PC-3 (cell line): ENCODE measurements around the gene NR2C2AP.

ENCODE experiments used
- CTCF ChIP-seq: fragments of 300-600 bp; sonication (generic); conservative IDR thresholded peaks from 2 replicates; pipeline ENCODE4 v1.5.1; 2017; ENCODE audit warnings: antibody characterized with exemption, low read depth, mild to moderate bottlenecking, low read length
- EZH2 ChIP-seq: fragments of 300-600 bp; sonication (generic); IDR thresholded peaks from one replicate; pipeline ENCODE4 v1.6.1; 2017; ENCODE audit warnings: antibody characterized with exemption, mild to moderate bottlenecking, low read length; ENCODE audit not compliant: unreplicated experiment
- EZH2phosphoT487 ChIP-seq: fragments of 300-600 bp; sonication (generic); IDR thresholded peaks from 2 replicates; pipeline ENCODE4 v1.6.1; 2018; ENCODE audit warnings: mild to moderate bottlenecking, antibody characterized with exemption, low read length, borderline replicate concordance

GRCh38 chr19:19193926-19194325 is 9.3 kb downstream of the NR2C2AP start:
- TF ChIP-seq CTCF (no peak), EZH2 (no peak), EZH2phosphoT487 (no peak)
